Left ventricle myocardium inferior (tissue), 1 donor: ENCODE data around the gene SNU13. TPM values are rescaled to one million over a fixed set of nuclear protein-coding genes. Genes with fewer than 3 reads are reported as not detected.
"Not testable (repeated sequence)": the region's sequence is repeated elsewhere in the genome, so short reads cannot be mapped to it uniquely, and the experiment has no call there.

ENCODE experiments used
- DNase-seq: peaks from one replicate; pipeline ENCODE4 v3.0.0-alpha.2; 2020
- H3K27ac ChIP-seq: fragments of 200-600 bp; replicated peaks from 2 replicates; pipeline ENCODE4 v1.8.0; 2021
- H3K27me3 ChIP-seq: fragments of 200-600 bp; 2 replicates; pipeline ENCODE4 v1.8.0; 2021; ENCODE audit warnings: low read depth
- H3K36me3 ChIP-seq: fragments of 200-600 bp; 2 replicates; pipeline ENCODE4 v1.8.0; 2021
- H3K4me1 ChIP-seq: fragments of 200-600 bp; 2 replicates; pipeline ENCODE4 v1.8.0; 2021
- H3K4me3 ChIP-seq: fragments of 200-600 bp; 2 replicates; pipeline ENCODE4 v1.8.0; 2021; ENCODE audit warnings: mild to moderate bottlenecking, moderate library complexity
- H3K9me3 ChIP-seq: fragments of 200-600 bp; replicated peaks from 2 replicates; pipeline ENCODE4 v1.8.0; 2021
- intact Hi-C: fragments of 100-400 bp; cut with micrococcal nuclease; formaldehyde crosslinking; loops from one replicate; pipeline ENCODE4 v1.11.0; 2022
- long read RNA-seq: library from polyadenylated mRNA; unstranded; transcript quantifications from one replicate; pipeline ENCODE4 v2.0.0, GENCODE V29; 2021
- total RNA-seq: library from RNA; stranded (reverse); fragmentation: NEBNext Ultra II Directional; extraction: Animal tissue kit (Norgen Biotek cat#: 25700); gene quantifications from one replicate; pipeline ENCODE4 v1.2.1, GENCODE V29; 2021
- TF ChIP-seq, protein P1 (sequence below): fragments of 200-600 bp; IDR thresholded peaks from 2 replicates; pipeline ENCODE4 v1.8.0; 2021; ENCODE audit warnings: antibody characterized with exemption, mild to moderate bottlenecking, borderline replicate concordance
- donor health status: DM: no; HTN: yes; CAD: no; lungs with severe emphysema.

Gene SNU13
- total RNA-seq, result 197 TPM
- long read RNA-seq, transcript SNU13-201 (3 exons, 877 nt), result minor isoform, 61 of 171 reads
- long read RNA-seq, transcript SNU13-202 (3 exons, 1,503 nt), result major isoform, 89 of 171 reads
- long read RNA-seq, partial matches to known transcripts, result 12 of 171 reads
- long read RNA-seq, other reads (novel, unspliced or antisense), result 7 of 171 reads

GRCh38 chr22:41688365-41689211, at the start of gene SNU13:
TSS of gene SNU13 (minus strand) at chr22:41688867. CDS start at chr22:41688796, 71 bp downstream.
- Histone ChIP-seq H3K27ac (peak within 1 kb of the TSS; percentile 97), H3K9me3 (no peaks in the 10 kb centered on the region), H3K4me3 (peak within 1 kb of the TSS; percentile 82), H3K27me3 (no peaks in the 10 kb centered on the region), H3K36me3 (peaks cover 5% of the 10 kb centered on the region), H3K4me1 (peaks cover 30% of the 10 kb centered on the region)
- TF ChIP-seq, protein P1, sequence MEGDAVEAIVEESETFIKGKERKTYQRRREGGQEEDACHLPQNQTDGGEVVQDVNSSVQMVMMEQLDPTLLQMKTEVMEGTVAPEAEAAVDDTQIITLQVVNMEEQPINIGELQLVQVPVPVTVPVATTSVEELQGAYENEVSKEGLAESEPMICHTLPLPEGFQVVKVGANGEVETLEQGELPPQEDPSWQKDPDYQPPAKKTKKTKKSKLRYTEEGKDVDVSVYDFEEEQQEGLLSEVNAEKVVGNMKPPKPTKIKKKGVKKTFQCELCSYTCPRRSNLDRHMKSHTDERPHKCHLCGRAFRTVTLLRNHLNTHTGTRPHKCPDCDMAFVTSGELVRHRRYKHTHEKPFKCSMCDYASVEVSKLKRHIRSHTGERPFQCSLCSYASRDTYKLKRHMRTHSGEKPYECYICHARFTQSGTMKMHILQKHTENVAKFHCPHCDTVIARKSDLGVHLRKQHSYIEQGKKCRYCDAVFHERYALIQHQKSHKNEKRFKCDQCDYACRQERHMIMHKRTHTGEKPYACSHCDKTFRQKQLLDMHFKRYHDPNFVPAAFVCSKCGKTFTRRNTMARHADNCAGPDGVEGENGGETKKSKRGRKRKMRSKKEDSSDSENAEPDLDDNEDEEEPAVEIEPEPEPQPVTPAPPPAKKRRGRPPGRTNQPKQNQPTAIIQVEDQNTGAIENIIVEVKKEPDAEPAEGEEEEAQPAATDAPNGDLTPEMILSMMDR, result peak; percentile 25
- DNase-seq, result peak; percentile 92
- intact Hi-C loops, result no loop called here

DNA sequence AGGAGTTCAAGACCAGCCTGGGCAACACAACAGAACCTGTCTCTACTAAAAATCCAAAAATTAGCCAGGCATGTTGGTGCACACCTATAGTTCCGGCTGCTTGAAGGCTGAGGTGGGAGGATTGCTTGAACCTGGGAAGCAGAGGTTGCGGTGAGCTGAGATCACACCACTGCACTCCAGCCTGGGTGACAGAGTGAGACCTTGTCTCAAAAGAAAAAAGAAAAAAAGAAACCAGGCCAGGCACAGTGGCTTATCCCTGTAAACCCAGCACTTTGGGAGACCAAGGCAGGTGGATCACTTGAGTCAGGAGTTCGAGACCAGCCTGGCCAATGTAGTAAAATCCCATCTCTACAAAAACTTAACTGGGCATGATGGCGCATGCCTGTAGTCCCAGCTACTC, 44.6 kb upstream of the SNU13 start:
- H3K27me3 ChIP-seq, DNase-seq, H3K36me3 ChIP-seq, H3K27ac ChIP-seq, H3K9me3 ChIP-seq, H3K4me1 ChIP-seq, intact Hi-C loops, H3K4me3 ChIP-seq: not testable (repeated sequence)

GRCh38 chr22:41732096-41732772, 43.6 kb upstream of the SNU13 start:
- no peak for DNase-seq
- intact Hi-C loops, result no loop called here
- no peaks in the 10 kb centered on the region for H3K9me3 ChIP-seq
- H3K4me3 ChIP-seq, result no peak overlapping the region
- TF ChIP-seq, protein P1, result no peak
- no peak overlapping the region for H3K27ac ChIP-seq
- H3K36me3 ChIP-seq, result no peaks in the 10 kb centered on the region
- H3K27me3 ChIP-seq, result no peaks in the 10 kb centered on the region
- H3K4me1 ChIP-seq, result no peaks in the 10 kb centered on the region

- Histone ChIP-seq H3K27me3 (no peaks in the 10 kb centered on the region), H3K36me3 (no peaks in the 10 kb centered on the region), H3K27ac (no peak overlapping the region), H3K4me3 (no peak overlapping the region), H3K9me3 (no peaks in the 10 kb centered on the region), H3K4me1 (no peaks in the 10 kb centered on the region)
- TF ChIP-seq, protein P1, result no peak
- intact Hi-C loops, result no loop called here
- no peak for DNase-seq
Observed at GRCh38 chr22:41731609-41732008, 42.9 kb upstream of the SNU13 start.

GRCh38 chr22:41725510-41726110, 36.9 kb upstream of the SNU13 start:
- DNase-seq, result no peak
- intact Hi-C loops, result no loop called here
- no peaks in the 10 kb centered on the region for H3K36me3 ChIP-seq
- H3K4me3 ChIP-seq, result no peak overlapping the region
- TF ChIP-seq, protein P1, result no peak
- H3K27ac ChIP-seq, result no peak overlapping the region
- no peaks in the 10 kb centered on the region for H3K4me1 ChIP-seq
- no peaks in the 10 kb centered on the region for H3K27me3 ChIP-seq
- no peaks in the 10 kb centered on the region for H3K9me3 ChIP-seq
